ENCODE measurements around the gene WDFY1. TPM values are rescaled to one million over a fixed set of nuclear protein-coding genes. Genes with fewer than 3 reads are reported as not detected.

Gene WDFY1
- total RNA-seq, 1 donor from 2014 or later = 52.6 TPM

GRCh38 chr2:223989206-223989855 lies 44.2 kb upstream of the WDFY1 start:
- no peak for FAIRE-seq
- H3K4me2 ChIP-seq (ENCODE audit: low read length) = no peak overlapping the region
- Mint-ChIP-seq H3K27ac (ENCODE audit: unreplicated experiment) (no peak overlapping the region), H3K4me3 (ENCODE audit: unreplicated experiment) (no peak overlapping the region), H3K36me3 (ENCODE audit: low read depth, unreplicated experiment) (peaks cover 10% of the 10 kb centered on the region), H3K27me3 (ENCODE audit: low read depth, unreplicated experiment) (no peaks in the 10 kb centered on the region), H3K4me1 (ENCODE audit: low read depth, unreplicated experiment) (peaks cover 4% of the 10 kb centered on the region), H3K9me3 (ENCODE audit: unreplicated experiment) (no peaks in the 10 kb centered on the region)
- no peaks in the 10 kb centered on the region for H3K9me3 ChIP-seq (ENCODE audit: insufficient read depth, low read depth, low read length)
- no peak overlapping the region for H3K4me3 ChIP-seq (ENCODE audit: insufficient read depth, low read depth, low read length)
- no peaks in the 10 kb centered on the region for H3K27me3 ChIP-seq (ENCODE audit: insufficient read depth, low read length)
- H3K9ac ChIP-seq (ENCODE audit: low read length) = no peak overlapping the region
- H3K79me2 ChIP-seq (ENCODE audit: insufficient read depth, low read length) = no peaks in the 10 kb centered on the region
- peaks cover 3% of the 10 kb centered on the region for H3K36me3 ChIP-seq (ENCODE audit: insufficient read depth, low read length)
- no peak for DNase-seq (ENCODE audit: low read depth)
- H4K20me1 ChIP-seq (ENCODE audit: insufficient read depth, low read length) = no peaks in the 10 kb centered on the region
- H2AFZ ChIP-seq (ENCODE audit: low read depth, low read length) = no peak overlapping the region
- no peak overlapping the region for H3K27ac ChIP-seq (ENCODE audit: low read depth, low read length)
- TF ChIP-seq CTCF (IDR thresholded peaks at IDR 0.05; ENCODE audit: insufficient read depth, low read depth, low read length) (no peak), EZH2 (IDR thresholded peaks at IDR 0.05; ENCODE audit: insufficient read depth, low read length) (no peak)
- H3K4me1 ChIP-seq (ENCODE audit: insufficient read depth, low read length) = no peaks in the 10 kb centered on the region

GRCh38 chr2:223981241-223981640 lies 36.1 kb upstream of the WDFY1 start:
- no peak for FAIRE-seq
- H3K27ac Mint-ChIP-seq (ENCODE audit: unreplicated experiment) = no peak overlapping the region
- H3K4me3 Mint-ChIP-seq (ENCODE audit: unreplicated experiment) = no peak overlapping the region

More at GRCh38 chr2:223981241-223981640, 36.1 kb upstream of the WDFY1 start:
- no peak overlapping the region for H2AFZ ChIP-seq (ENCODE audit: low read depth, low read length)
- Mint-ChIP-seq H3K27me3 (ENCODE audit: low read depth, unreplicated experiment) (no peaks in the 10 kb centered on the region), H3K36me3 (ENCODE audit: low read depth, unreplicated experiment) (peaks cover 16% of the 10 kb centered on the region), H3K4me1 (ENCODE audit: low read depth, unreplicated experiment) (peaks cover 20% of the 10 kb centered on the region), H3K9me3 (ENCODE audit: unreplicated experiment) (no peaks in the 10 kb centered on the region)
- peaks cover 5% of the 10 kb centered on the region for H3K4me1 ChIP-seq (ENCODE audit: insufficient read depth, low read length)
- H3K27ac ChIP-seq (ENCODE audit: low read depth, low read length) = no peak overlapping the region
- H3K27me3 ChIP-seq (ENCODE audit: insufficient read depth, low read length) = no peaks in the 10 kb centered on the region
- H3K9ac ChIP-seq (ENCODE audit: low read length) = no peak overlapping the region
- H3K4me2 ChIP-seq (ENCODE audit: low read length) = no peak overlapping the region
- H3K79me2 ChIP-seq (ENCODE audit: insufficient read depth, low read length) = no peaks in the 10 kb centered on the region
- H3K36me3 ChIP-seq (ENCODE audit: insufficient read depth, low read length) = peaks cover 11% of the 10 kb centered on the region
- TF ChIP-seq EZH2 (IDR thresholded peaks at IDR 0.05; ENCODE audit: insufficient read depth, low read length) (no peak), CTCF (IDR thresholded peaks at IDR 0.05; ENCODE audit: insufficient read depth, low read depth, low read length) (no peak)
- no peak overlapping the region for H3K4me3 ChIP-seq (ENCODE audit: insufficient read depth, low read depth, low read length)
- no peaks in the 10 kb centered on the region for H3K9me3 ChIP-seq (ENCODE audit: insufficient read depth, low read depth, low read length)
- DNase-seq (ENCODE audit: low read depth) = no peak
- no peaks in the 10 kb centered on the region for H4K20me1 ChIP-seq (ENCODE audit: insufficient read depth, low read length)

Measured in astrocyte (in vitro differentiated cells and primary cell).